ENCODE measurements around the gene FOXQ1. TPM values are rescaled to one million over a fixed set of nuclear protein-coding genes. Genes with fewer than 3 reads are reported as not detected.
A peak's percentile ranks its signal among the peaks of the same experiment; 100 is the strongest.

The FOXQ1 gene
- total and polyA plus RNA-seq, 8 donors, result 11.7 to 97.7 (median 29.6) TPM; not detected in 1

DNA sequence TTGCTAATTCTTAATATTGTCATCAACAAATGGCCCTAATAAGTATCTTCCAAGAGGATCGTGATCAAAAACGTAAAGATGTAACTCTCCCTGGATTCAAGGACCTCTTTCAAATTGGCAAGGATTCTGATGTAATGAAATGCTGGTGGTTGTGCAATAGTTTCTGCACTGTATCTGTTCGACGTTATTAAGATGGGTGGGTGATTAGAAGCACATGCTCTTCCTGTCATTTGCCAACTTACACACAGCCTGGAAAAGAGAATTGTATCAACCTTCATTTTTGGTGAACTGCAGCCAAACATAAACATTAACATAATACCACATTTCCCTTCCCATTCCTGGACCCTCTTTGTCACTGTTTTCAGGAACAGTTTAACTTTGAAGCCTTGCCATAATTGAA, 9.8 kb downstream of the FOXQ1 start:
- H3K27ac ChIP-seq, result peak overlapping the region in 2 of 5 donors; percentile 55
- peaks cover 14 to 42% (median 31%) of the 10 kb centered on the region in 4 donors for H3K4me1 ChIP-seq
- intact Hi-C loops (cut with DNase I; ENCODE audit: low total_unique reads), result no loop called here
- H3K27me3 ChIP-seq, result no peaks in the 10 kb centered on the region
- no peak for TF ChIP-seq CTCF (IDR thresholded peaks at IDR 0.05)
- peak in 1 of 3 donors; percentile 11 for TF ChIP-seq POLR2AphosphoS5 (IDR thresholded peaks at IDR 0.05)
- DNase-seq, result no peak
- no peaks in the 10 kb centered on the region for H3K36me3 ChIP-seq
- WGBS, 5 donors, result 16 to 30% (median 20%) methylated on average over 4 of the region's 4 CpGs
- H3K4me3 ChIP-seq, result no peak overlapping the region
- H3K9me3 ChIP-seq, result no peaks in the 10 kb centered on the region

DNA sequence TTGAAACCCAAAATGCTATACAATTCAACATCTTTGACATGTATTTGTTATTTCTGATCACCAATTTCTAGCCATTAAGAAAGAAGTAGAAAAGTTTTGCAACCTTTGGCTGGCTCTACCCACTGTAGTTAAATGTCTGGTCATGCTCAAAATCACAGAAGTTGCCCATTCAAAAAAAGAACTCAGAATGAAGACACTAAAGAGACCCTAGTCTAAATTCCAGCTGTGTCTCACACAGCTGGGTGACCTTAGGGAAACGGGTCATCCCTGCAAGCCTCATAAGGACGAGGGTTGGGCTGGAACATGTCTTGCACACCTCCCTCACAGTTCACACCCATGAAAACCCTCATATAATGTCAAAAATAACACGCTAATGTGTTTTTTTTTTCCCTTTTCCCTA, 10.3 kb downstream of the FOXQ1 start:
- no peak overlapping the region for H3K4me3 ChIP-seq
- peak overlapping the region in 2 of 5 donors; percentile 55 for H3K27ac ChIP-seq
- TF ChIP-seq POLR2A (IDR thresholded peaks at IDR 0.05), result no peak
- TF ChIP-seq POLR2AphosphoS5 (IDR thresholded peaks at IDR 0.05), result no peak
- TF ChIP-seq EP300 (IDR thresholded peaks at IDR 0.05), result no peak
- no peak for TF ChIP-seq CTCF (IDR thresholded peaks at IDR 0.05)
- H3K27me3 ChIP-seq, result no peaks in the 10 kb centered on the region
- 60 to 65% (median 62%) methylated on average over 3 of the region's 3 CpGs for WGBS, 5 donors
- DNase-seq, result no peak
- intact Hi-C loops (cut with DNase I; ENCODE audit: low total_unique reads), result no loop called here
- no peaks in the 10 kb centered on the region for H3K36me3 ChIP-seq
- H3K4me1 ChIP-seq, result peaks cover 18 to 46% (median 34%) of the 10 kb centered on the region in 4 donors
- H3K9me3 ChIP-seq, result no peaks in the 10 kb centered on the region

GRCh38 chr6:1322696-1323219, 10.9 kb downstream of the FOXQ1 start:
- TF ChIP-seq CTCF (IDR thresholded peaks at IDR 0.05), result no peak
- TF ChIP-seq EP300 (IDR thresholded peaks at IDR 0.05), result no peak
- TF ChIP-seq POLR2A (IDR thresholded peaks at IDR 0.05), result no peak
- no peaks in the 10 kb centered on the region for H3K27me3 ChIP-seq
- no peaks in the 10 kb centered on the region for H3K9me3 ChIP-seq
- WGBS, 5 donors, result 49 to 65% (median 57%) methylated on average over 5 of the region's 5 CpGs
- H3K4me3 ChIP-seq, result no peak overlapping the region
- H3K27ac ChIP-seq, result peak overlapping the region in 2 of 5 donors; percentile 55
- H3K4me1 ChIP-seq, result peaks cover 18 to 51% (median 36%) of the 10 kb centered on the region in 4 donors
- no peaks in the 10 kb centered on the region for H3K36me3 ChIP-seq
- intact Hi-C loops (cut with DNase I; ENCODE audit: low total_unique reads), result no loop called here
- DNase-seq, result peak in 1 of 2 donors; percentile 59

DNA sequence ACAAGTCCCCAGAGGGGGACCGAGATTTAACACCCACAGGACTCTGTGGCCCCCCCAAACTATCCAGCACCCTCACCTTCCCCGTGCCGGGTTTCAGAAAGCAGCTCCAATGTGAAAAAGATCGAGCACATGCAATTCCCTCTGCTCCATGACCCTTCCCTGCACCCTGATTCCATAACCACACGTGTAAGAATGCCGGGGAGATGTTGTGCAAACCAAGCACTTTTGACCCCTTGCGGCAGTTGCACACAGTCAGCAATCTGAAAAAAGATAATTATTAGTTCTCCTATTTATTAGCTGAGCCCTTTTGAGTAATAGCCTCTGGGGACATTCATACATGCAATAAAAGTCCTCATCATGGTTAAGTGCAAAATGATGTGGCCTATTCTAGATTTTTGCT, 13.0 kb downstream of the FOXQ1 start:
- H3K4me3 ChIP-seq, result no peak overlapping the region
- no peaks in the 10 kb centered on the region for H3K36me3 ChIP-seq
- intact Hi-C loops (cut with DNase I; ENCODE audit: low total_unique reads), result no loop called here
- TF ChIP-seq POLR2A (IDR thresholded peaks at IDR 0.05), result no peak
- TF ChIP-seq CTCF (IDR thresholded peaks at IDR 0.05), result no peak
- no peak for TF ChIP-seq POLR2AphosphoS5 (IDR thresholded peaks at IDR 0.05)
- TF ChIP-seq EP300 (IDR thresholded peaks at IDR 0.05), result no peak
- no peaks in the 10 kb centered on the region for H3K9me3 ChIP-seq
- DNase-seq, result no peak
- no peaks in the 10 kb centered on the region for H3K27me3 ChIP-seq
- H3K4me1 ChIP-seq, result peaks cover 18 to 55% (median 38%) of the 10 kb centered on the region in 4 donors
- WGBS, 5 donors, result 81 to 92% (median 89%) methylated on average over 7 of the region's 7 CpGs
- H3K27ac ChIP-seq, result peak overlapping the region; percentile 37 to 69 (median 46)

Measured in stomach (tissue), 9 donors.